HS-27A (cell line): Measurements from ENCODE around the gene SIX6.

Experiments
- DNase-seq: peaks from one replicate; pipeline ENCODE4 v3.0.0-alpha.2; 2012; ENCODE audit warnings: low read depth, missing footprints

SIX6 gene

DNA sequence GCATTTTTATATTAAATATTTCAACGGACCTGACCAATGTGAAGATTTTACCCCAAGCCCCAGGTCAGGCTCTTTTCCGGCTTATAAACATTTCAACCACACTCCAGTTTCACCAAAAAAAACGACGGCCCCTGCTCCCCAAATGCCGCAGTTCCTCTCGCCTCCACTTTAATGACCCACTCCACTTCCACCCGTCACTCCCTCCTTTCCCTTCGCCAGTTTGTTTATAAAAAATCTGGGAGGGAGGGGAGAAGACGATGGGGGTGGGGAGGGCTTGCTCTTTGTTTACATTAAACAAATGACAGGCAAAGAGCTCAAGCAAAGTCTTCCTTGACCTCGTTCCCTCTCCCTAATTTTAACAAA is 5.4 kb downstream of the SIX6 start:
- no peak for DNase-seq

DNA sequence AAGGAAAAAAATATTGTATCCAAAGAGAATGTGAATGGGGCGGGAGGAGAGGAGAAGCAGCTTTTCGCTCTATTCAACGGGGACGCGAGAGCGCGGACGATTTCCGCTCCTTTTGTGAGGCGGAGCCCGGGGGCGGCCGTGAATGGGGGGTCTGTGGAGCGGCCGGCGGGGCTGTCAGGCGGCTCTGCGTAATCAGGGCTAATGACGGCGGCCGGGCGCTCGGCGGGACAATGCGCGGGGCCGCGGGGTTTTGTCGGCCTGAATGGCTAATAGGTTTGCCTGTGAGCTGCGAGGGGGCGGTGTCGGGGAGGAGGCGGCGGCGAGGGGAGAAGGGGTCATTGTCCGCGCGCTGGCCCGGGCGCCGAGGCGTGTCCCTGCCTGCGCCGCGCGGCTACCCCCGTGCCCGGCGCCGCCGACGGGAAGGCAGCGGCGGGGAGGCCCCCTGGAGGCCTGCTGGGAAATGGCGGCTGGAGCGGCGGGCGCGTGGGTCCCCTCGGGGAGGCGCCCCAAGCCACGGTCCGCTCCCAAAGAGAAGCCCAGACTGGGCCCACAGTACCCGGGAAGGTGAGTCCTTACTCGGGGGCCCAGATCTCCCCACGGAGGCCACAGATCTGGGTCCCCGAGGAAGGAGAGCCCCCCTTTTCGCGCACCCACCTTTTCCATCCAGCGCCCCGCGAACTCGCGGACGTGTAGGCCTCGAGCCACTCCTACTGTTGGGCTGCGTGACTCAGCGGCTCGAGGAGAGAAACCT is 6.0 kb downstream of the SIX6 start:
- no peak for DNase-seq

- DNase-seq: no peak
Measured at GRCh38 chr14:60515511-60516289, 6.8 kb downstream of the SIX6 start.

DNA sequence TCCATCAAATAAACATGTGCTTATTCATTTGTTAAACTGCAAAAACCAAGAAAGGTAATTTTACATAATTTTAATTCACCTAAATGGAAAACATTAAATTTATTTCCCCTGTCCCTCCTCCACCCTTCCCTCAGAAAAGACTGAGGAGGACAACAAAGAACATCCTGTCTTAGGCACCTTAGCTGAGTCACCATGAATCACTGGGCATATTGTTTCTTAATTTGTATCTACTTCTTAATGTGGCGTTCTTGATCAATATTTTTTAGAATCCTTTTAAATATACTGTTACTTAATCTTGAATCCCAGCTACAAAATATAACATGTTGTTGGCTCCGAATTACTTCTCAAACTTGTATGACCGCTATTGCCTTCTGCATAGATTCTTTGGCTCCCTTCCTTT is 23.5 kb downstream of the SIX6 start:
- no peak for DNase-seq

DNA sequence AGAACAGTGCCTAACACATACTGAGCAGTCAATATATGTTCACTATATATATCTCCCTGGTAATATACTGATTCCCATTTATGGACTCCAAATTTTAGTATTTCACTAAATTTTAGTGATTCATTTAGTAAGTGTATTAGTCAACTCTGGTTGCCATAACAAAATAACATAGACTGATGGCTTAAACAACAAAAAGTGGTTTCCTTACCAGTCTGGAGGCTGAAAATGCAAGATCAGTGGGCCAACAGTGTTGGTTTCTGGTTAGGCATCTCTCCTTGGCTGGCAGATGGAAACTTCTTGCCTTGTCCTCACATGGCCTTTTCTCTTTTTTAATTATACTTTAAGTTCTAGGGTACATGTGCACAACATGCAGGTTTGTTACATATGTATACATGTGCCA is 28.7 kb downstream of the SIX6 start:
- DNase-seq: no peak

DNA sequence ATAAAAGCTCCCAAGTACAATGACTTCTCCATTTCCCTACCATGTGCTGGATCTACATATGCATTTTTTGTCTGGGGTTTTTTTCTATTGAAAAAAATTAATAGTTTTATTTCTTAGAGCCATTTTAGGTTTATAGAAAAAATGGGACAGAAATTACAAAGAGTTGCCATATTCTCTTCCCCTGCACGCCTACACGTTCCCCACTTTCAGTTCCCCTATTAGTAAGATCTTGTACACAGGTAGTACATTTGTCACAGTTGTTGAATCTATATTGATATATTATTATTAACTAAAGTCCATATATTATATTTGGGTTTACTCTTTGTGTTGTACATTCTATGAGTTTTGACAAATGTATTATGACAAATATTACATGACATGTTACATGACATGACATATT is 35.7 kb downstream of the SIX6 start:
- DNase-seq: no peak

- no peak for DNase-seq
Measured at GRCh38 chr14:60553808-60554207, 44.9 kb downstream of the SIX6 start.

GRCh38 chr14:60561845-60562746 is 53.1 kb downstream of the SIX6 start:
- DNase-seq: peak; percentile 12
